B cell (primary cell): Measurements from ENCODE around the gene IL2. TPM values are rescaled to one million over a fixed set of nuclear protein-coding genes. Genes with fewer than 3 reads are reported as not detected.

Source experiments
- ATAC-seq: fragments of 200-7000 bp; cut with Tn5 transposase; one replicate; pipeline ENCODE4 v1.10.0; 2021; ENCODE audit warnings: low read depth, mild to moderate bottlenecking, moderate number of reproducible peaks, moderate library complexity
- CTCF ChIA-PET: fragments of 350-600 bp; sonication (Branson Sonifier 250); formaldehyde crosslinking; loops from one replicate; lab custom pipeline; 2021; ENCODE audit warnings: antibody characterized with exemption, inconsistent platforms; lab: Charles Lee
- POLR2A ChIA-PET: fragments of 350-600 bp; sonication (Branson Sonifier 250); formaldehyde crosslinking; loops from one replicate; lab custom pipeline; 2021; ENCODE audit warnings: antibody characterized with exemption; lab: Charles Lee
- DNase-seq: peaks from one replicate; pipeline ENCODE4 v3.0.0; 2013
- H2AFZ ChIP-seq: 2 replicates; pipeline ENCODE4 v1.6.1; 2012; ENCODE audit warnings: mild to moderate bottlenecking, low read depth, low read length; ENCODE audit not compliant: insufficient read depth, poor library complexity, severe bottlenecking
- H3K27ac ChIP-seq, 2 donors: 1 replicate in 1 of 2; 2 replicates in 1 of 2; pipeline ENCODE4 v1.5.1; 2012 to 2013; ENCODE audit warnings: low read length in 2 of 2, mild to moderate bottlenecking in 2 of 2, moderate library complexity in 1 of 2
- H3K27me3 ChIP-seq, 4 experiments: fragments of 200-600 bp in 1 of 4; sonication (generic) in 1 of 4; replicated peaks in 1 of 4; 1 replicate in 2 of 4; 2 replicates in 2 of 4; pipeline versions ENCODE4 v1.6.1 to v1.7.0; 2013 to 2016; ENCODE audit warnings: low read length in 3 of 4, mild to moderate bottlenecking in 2 of 4, mixed read lengths in 1 of 4, moderate library complexity in 1 of 4; ENCODE audit not compliant: insufficient read depth in 4 of 4, control insufficient read depth in 3 of 4; ENCODE audit errors: control extremely low read depth in 1 of 4
- H3K36me3 ChIP-seq, 2 experiments: replicated peaks in 1 of 2; 1 replicate in 1 of 2; 2 replicates in 1 of 2; pipeline versions ENCODE4 v1.6.1 to v1.7.1; 2013; ENCODE audit warnings: low read length in 1 of 2; ENCODE audit not compliant: insufficient read depth in 2 of 2, control insufficient read depth in 1 of 2; ENCODE audit errors: control extremely low read depth in 1 of 2, extremely low read depth in 1 of 2
- H3K4me1 ChIP-seq, 2 donors: fragments of 200-600 bp in 1 of 2; sonication (generic) in 1 of 2; 1 replicate in 1 of 2; 2 replicates in 1 of 2; pipeline versions ENCODE4 v1.5.1 to v1.6.1; 2013 to 2017; ENCODE audit warnings: low read length in 2 of 2; ENCODE audit not compliant: control insufficient read depth in 2 of 2, insufficient read depth in 2 of 2
- H3K4me2 ChIP-seq: replicated peaks from 2 replicates; pipeline ENCODE3; 2012; ENCODE audit warnings: mild to moderate bottlenecking, low read depth, low read length; ENCODE audit not compliant: poor library complexity, severe bottlenecking
- H3K4me3 ChIP-seq, 5 experiments: fragments of 200-600 bp in 1 of 5; sonication (generic) in 1 of 5; 1 replicate in 3 of 5; 2 replicates in 2 of 5; pipeline versions ENCODE4 v1.5.1 to v1.7.0; 2011 to 2016; ENCODE audit warnings: low read length in 4 of 5, mild to moderate bottlenecking in 4 of 5, low read depth in 2 of 5, control low read depth in 1 of 5, moderate library complexity in 1 of 5; ENCODE audit not compliant: insufficient read depth in 1 of 5; ENCODE audit errors: control extremely low read depth in 1 of 5, extremely low read depth in 1 of 5
- H3K79me2 ChIP-seq: fragments of 200-600 bp; sonication (generic); one replicate; pipeline ENCODE4 v1.6.0; 2016; ENCODE audit warnings: low read length; ENCODE audit not compliant: control insufficient read depth, insufficient read depth
- H3K9ac ChIP-seq: fragments of 200-600 bp; sonication (generic); 2 replicates; pipeline ENCODE4 v1.6.1; 2017; ENCODE audit warnings: mild to moderate bottlenecking, low read length, moderate library complexity
- H3K9me3 ChIP-seq, 3 donors: one replicate each; pipeline versions ENCODE4 v1.6.1 to v1.7.1; 2013; ENCODE audit warnings: low read length in 2 of 3; ENCODE audit not compliant: control insufficient read depth in 2 of 3, insufficient read depth in 1 of 3; ENCODE audit errors: control extremely low read depth in 1 of 3
- H4K20me1 ChIP-seq: 2 replicates; pipeline ENCODE4 v1.6.0; 2012; ENCODE audit warnings: mild to moderate bottlenecking, low read length; ENCODE audit not compliant: insufficient read depth, control insufficient read depth, poor library complexity, severe bottlenecking
- H3K27ac Mint-ChIP-seq: one replicate; pipeline ENCODE4 v1.8.0; 2021; ENCODE audit warnings: mixed read lengths
- H3K27me3 Mint-ChIP-seq: one replicate; pipeline ENCODE4 v1.8.0; 2021; ENCODE audit warnings: mixed read lengths
- H3K4me1 Mint-ChIP-seq: one replicate; pipeline ENCODE4 v1.8.0; 2021; ENCODE audit warnings: mixed read lengths
- H3K4me3 Mint-ChIP-seq: one replicate; pipeline ENCODE4 v1.8.0; 2021; ENCODE audit warnings: mixed read lengths
- H3K9me3 Mint-ChIP-seq: one replicate; pipeline ENCODE4 v1.8.0; 2022; ENCODE audit warnings: mixed read lengths; ENCODE audit not compliant: insufficient read depth
- CTCF ChIP-seq: fragments of 200-600 bp; IDR thresholded peaks from one replicate; pipeline ENCODE4 v1.8.0; 2022; ENCODE audit warnings: antibody characterized with exemption, mild to moderate bottlenecking
- EZH2 ChIP-seq: IDR thresholded peaks from 2 replicates; pipeline ENCODE4 v1.6.1; 2012; ENCODE audit warnings: borderline replicate concordance, low read depth, mild to moderate bottlenecking, moderate library complexity, low read length; ENCODE audit not compliant: insufficient read depth, poor library complexity, severe bottlenecking
- WGBS: methylation state at CpG from one replicate; pipeline ENCODE4 v1.1.5; 2013; ENCODE audit warnings: missing lambda C conversion rate; ENCODE audit not compliant: insufficient coverage; 5-methylcytosine and 5-hydroxymethylcytosine counted together
- intact Hi-C: fragments of 100-400 bp; cut with micrococcal nuclease; formaldehyde crosslinking; loops from one replicate; pipeline ENCODE4 v1.10.0; 2022
- polyA plus RNA-seq: library from polyadenylated mRNA; depleted of rRNA; stranded (reverse); fragments of >200 nt; gene quantifications from 2 replicates; pipeline ENCODE4 v1.2.3, GENCODE V29; 2012
- total RNA-seq, 2 donors: library from RNA; stranded (reverse); fragments of 120-200 nt in 1 of 2; gene quantifications; 1 replicate in 1 of 2; 2 replicates in 1 of 2; pipeline versions ENCODE4 v1.2.3 to v1.2.4, GENCODE V29; 2013 to 2022

Gene IL2
- total and polyA plus RNA-seq, 2 donors (not counting 1 experiment from before 2014, with no cell fraction given): not detected

- Histone ChIP-seq H3K4me2 (no peak overlapping the region), H3K27ac (no peak overlapping the region), H3K9me3 (peaks cover 0 to 2% (median 0%) of the 10 kb centered on the region in 3 donors), H4K20me1 (no peaks in the 10 kb centered on the region), H3K27me3 (no peaks in the 10 kb centered on the region), H3K79me2 (no peaks in the 10 kb centered on the region), H3K9ac (no peak overlapping the region), H3K4me3 (no peak overlapping the region), H2AFZ (no peak overlapping the region), H3K36me3 (no peaks in the 10 kb centered on the region), H3K4me1 (no peaks in the 10 kb centered on the region)
- DNase-seq (no peak), ATAC-seq (no peak)
- H3K4me3 Mint-ChIP-seq: no peak overlapping the region
- ChIA-PET POLR2A (no interaction called here), CTCF (no interaction called here)
- 92% methylated on average over 2 of the region's 4 CpGs for WGBS
- peaks cover 13% of the 10 kb centered on the region for H3K9me3 Mint-ChIP-seq
- H3K27ac Mint-ChIP-seq: no peak overlapping the region
- TF ChIP-seq CTCF: no peak
- TF ChIP-seq EZH2: no peak
- H3K27me3 Mint-ChIP-seq: peaks cover 29% of the 10 kb centered on the region
- intact Hi-C loops: no loop called here
- H3K4me1 Mint-ChIP-seq: no peaks in the 10 kb centered on the region
Observed at GRCh38 chr4:122483481-122483880, 27.0 kb upstream of the IL2 start.

- TF ChIP-seq CTCF: no peak
- TF ChIP-seq EZH2: no peak
- Histone ChIP-seq H3K9ac (no peak overlapping the region), H3K4me2 (no peak overlapping the region), H3K27me3 (no peaks in the 10 kb centered on the region), H3K4me3 (no peak overlapping the region), H3K4me1 (no peaks in the 10 kb centered on the region), H3K79me2 (no peaks in the 10 kb centered on the region), H2AFZ (no peak overlapping the region), H3K27ac (no peak overlapping the region), H3K36me3 (no peaks in the 10 kb centered on the region), H3K9me3 (no peaks in the 10 kb centered on the region), H4K20me1 (no peaks in the 10 kb centered on the region)
- no peak for ATAC-seq
- intact Hi-C loops: no loop called here
- Mint-ChIP-seq H3K9me3 (peaks cover 2% of the 10 kb centered on the region), H3K27ac (no peak overlapping the region), H3K4me3 (no peak overlapping the region), H3K4me1 (no peaks in the 10 kb centered on the region), H3K27me3 (peaks cover 20% of the 10 kb centered on the region)
- POLR2A ChIA-PET: no interaction called here
- CTCF ChIA-PET: no interaction called here
- no peak for DNase-seq
- WGBS: no CpG with 5 or more reads among the region's 4 CpGs
Observed at GRCh38 chr4:122481766-122482405, 25.4 kb upstream of the IL2 start.
